HG03460 (cell line): ENCODE data around the gene CAV1.
"Not testable (repeated sequence)": the region's sequence is repeated elsewhere in the genome, so short reads cannot be mapped to it uniquely, and the experiment has no call there.

Experiments
- ATAC-seq: cut with Tn5 transposase; IDR thresholded peaks from one replicate; pipeline ENCODE4 v1.9.1; 2021; ENCODE audit not compliant: unreplicated experiment

CAV1 gene, protein sequence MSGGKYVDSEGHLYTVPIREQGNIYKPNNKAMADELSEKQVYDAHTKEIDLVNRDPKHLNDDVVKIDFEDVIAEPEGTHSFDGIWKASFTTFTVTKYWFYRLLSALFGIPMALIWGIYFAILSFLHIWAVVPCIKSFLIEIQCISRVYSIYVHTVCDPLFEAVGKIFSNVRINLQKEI

DNA sequence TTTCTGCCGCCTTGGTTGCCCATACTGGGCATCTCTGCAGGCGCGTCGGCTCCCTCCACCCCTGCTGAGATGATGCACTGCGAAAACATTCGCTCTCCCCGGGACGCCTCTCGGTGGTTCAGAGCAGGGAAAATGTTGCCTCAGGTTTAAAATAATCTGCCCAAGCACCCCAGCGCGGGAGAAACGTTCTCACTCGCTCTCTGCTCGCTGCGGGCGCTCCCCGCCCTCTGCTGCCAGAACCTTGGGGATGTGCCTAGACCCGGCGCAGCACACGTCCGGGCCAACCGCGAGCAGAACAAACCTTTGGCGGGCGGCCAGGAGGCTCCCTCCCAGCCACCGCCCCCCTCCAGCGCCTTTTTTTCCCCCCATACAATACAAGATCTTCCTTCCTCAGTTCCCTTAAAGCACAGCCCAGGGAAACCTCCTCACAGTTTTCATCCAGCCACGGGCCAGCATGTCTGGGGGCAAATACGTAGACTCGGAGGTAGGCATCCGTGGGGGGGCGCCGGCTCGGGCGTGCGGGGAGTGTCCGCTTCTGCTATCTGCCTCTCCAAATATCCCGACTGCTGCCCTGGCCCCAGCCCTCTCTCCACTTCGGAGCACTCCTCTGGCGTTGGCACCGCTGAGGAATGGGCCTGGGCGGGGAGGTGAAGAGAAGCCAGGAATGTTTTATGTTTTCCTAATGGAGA is at the start of gene CAV1:
Gene CAV1, plus strand, starts transcription at position 428 of the 689 bp plus-strand sequence. Its CDS starts 27 bp downstream, at position 455.
- no peak for ATAC-seq

GRCh38 chr7:116477625-116478024 is 47.2 kb upstream of the CAV1 start:
- ATAC-seq = no peak

- no peak for ATAC-seq
These were observed 46.0 kb upstream of the CAV1 start for GRCh38 chr7:116478834-116479233.

GRCh38 chr7:116483271-116483942 is 41.4 kb upstream of the CAV1 start:
- ATAC-seq = no peak

GRCh38 chr7:116484389-116484788 is 40.4 kb upstream of the CAV1 start:
- ATAC-seq = not testable (repeated sequence)

DNA sequence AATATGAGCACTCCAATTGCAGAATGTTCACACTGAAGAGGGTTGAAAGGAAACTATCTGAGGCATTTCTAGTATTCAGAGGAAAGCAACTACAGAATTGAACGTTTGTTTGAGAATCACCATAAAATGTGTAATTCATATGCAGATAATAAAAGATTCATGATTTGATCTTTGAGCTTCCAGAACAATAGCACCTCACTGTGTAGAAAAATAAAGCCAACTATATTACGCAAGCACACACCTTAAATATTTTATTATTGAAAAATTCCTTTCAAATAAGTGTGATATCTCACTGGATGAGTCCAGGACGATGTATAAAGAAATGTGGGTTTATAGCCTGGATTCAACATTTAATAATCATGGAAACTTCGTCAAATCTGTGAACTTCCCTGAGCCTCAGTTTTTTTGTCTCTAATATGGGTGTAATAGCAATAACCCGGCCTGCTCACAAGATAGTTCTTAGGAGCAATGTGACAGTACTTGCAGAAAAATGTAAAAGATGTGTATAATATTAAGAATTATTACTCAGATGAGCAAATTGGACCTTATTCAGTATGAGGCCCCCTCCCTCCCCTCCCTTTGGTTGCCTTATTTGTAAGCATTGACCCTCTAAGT is 36.8 kb upstream of the CAV1 start:
- ATAC-seq = no peak

DNA sequence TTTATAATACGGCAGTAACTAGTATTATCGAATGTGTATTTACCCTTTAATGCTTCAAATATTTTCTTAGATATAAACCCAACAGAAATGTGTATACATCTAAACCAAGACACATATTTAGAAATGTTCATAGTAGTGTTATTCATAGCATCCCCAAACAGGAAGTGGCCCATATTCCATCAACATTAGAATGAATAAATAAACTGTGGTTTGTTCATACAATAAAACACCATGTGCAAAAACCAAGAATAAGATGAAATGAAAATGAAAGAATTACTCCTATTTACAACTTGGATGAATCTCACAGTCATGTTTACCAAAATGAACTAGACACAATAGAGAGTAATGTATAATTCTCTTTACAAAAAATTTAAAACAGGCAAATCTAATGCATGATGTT is 34.5 kb upstream of the CAV1 start:
- no peak for ATAC-seq

DNA sequence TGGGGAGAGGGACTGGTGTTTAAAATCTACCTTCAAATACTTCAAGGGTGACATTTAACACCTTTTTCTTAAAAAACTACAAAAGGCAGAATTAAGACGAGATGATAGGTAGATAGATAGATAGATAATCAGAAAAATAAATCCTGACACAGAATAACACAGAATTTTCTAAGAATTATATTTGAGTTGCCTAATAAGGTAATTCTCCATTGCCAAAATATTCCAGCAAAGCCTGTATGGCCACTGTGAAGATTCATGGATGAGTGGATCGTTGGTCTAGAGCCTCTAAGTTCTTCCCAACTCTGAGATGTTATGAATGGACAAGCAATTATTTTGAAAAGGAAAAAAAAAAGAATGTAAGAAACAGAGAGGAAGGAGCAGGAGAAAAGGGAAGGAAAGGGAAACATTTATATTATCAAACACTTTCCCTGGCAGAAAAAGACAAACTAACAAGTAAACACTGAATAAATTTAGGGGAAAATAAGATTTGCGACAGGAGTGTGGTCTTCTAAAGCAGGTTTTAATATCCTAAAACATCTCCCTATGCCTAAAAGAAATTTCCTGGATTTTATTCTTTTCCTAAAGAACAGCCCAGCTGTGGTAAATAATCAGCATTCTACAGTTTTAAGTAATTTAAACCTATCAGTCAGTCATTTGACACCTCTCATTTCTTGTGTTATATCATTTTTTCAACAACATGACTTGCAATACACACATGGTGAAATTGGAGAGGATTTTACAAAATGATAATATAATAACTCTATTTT is 32.8 kb upstream of the CAV1 start:
- ATAC-seq = no peak

DNA sequence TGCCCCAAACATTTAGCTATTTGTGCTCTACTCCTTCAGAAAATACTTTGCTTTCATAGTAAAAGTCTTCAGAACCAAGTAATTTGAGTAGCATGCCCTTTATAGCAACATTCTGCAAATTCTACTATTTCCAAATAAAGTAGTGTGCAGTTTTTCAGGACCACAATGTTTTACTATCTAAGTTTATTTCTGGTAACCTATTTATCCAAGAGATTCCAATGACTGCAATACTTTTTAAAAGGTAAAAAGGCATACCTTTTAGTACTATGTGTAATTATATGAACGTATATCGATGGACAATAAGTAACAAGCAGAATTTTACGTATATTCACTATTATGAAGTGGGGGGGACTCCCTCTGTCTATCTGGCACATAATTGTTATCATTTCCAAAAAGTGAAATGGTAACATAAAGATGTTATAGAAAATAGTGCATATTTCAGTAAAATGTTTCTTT is 32.2 kb upstream of the CAV1 start:
- no peak for ATAC-seq

- ATAC-seq = no peak
These were observed 31.4 kb upstream of the CAV1 start for GRCh38 chr7:116493449-116493848.

- no peak for ATAC-seq
These were observed 30.4 kb upstream of the CAV1 start for GRCh38 chr7:116494472-116494871.

DNA sequence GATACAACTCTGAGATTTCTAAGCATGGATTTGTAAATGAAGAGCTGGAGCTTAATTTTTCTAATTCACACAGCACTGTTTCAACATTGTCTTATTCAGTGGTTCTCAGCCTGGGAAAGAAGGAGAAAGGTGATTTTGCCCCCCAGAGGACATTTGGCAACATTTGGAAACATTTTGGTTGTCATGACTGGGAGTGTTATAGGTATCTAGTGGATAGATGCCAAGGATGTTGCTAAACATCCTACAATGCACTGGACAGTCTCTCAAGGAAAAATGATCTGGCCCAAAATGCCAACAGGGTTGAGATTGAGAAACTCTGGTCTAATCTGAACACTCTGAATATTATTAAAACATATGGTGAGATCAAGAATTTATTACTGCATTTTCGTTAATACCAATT is 29.1 kb upstream of the CAV1 start:
- no peak for ATAC-seq

DNA sequence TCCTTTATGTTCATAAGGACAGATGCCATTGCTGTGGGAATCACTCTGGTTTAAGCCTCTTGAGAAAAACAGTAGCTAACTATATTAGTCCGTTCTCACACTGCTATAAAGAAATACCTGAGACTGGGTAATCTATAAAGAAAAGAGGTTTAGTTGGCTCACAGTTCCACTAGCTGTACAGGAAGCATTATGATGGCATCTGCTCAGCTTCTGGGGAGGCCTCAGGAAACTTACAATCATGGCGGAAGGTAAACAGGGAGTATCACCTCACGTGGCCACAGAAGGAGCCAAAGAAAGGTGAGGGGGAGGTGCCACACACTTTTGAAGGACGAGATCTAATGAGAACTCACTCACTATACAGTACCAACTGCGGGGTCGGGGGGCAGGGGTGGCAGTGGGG is 28.2 kb upstream of the CAV1 start:
- ATAC-seq = no peak

DNA sequence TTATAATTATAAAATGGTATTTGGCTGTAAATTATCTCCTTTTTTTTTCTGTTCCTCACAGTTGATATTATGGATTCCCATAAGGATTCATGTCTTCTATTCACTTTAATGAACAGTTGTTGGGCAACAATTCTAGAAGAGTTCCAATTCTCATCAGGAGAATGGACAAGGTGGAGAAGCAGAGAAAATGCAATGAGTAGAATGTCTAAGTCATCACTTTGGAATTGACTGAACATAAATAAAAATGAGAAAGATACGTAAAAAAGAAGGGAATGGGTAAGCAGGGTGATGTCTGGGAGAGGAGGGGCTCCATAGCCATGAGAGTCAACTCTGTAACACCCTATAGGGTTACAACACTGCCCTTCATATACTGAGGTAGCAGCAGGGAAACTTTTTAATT is 27.1 kb upstream of the CAV1 start:
- ATAC-seq = no peak

GRCh38 chr7:116499168-116500077 is 25.4 kb upstream of the CAV1 start, which contains the start of gene CAV2:
Gene CAV2, plus strand, starts transcription at chr7:116499738. Its CDS starts 44 bp downstream, at chr7:116499782.
- no peak for ATAC-seq

GRCh38 chr7:116500078-116500853 is 24.6 kb upstream of the CAV1 start:
- ATAC-seq = no peak

DNA sequence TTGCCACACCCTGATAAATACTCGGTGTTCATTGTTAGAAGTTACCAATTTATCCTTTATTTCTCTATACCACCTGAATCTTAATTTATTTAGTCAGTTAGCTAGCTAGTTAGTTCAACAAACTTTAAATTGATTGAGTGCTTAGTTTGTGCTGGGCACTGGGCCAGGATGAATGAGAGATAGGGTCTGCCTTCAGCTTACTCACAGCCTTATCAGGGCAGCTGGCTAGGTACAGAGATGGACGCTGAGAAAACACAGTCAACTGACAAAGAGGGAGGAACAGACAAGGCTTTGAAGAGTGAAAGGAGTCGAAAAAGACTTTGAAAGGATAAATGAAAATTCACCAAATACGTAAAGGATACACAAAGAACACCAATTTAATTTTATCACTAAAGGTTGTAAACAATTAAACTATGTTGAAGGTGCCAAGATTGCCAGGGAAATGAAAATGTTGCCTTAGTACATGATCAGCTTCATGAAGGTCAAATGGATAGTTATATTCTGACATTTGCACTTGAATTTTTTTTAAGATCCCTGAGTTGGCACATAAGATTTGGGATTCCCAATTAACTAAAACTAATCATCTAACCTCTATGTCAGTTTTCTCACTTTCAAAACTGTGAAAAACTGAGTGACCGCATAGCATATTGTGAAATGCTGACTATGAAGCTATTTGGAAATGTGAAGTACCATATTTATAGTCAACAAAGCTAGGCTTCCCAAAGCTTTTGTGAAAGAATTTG is 23.2 kb upstream of the CAV1 start:
- ATAC-seq = no peak
